SK-N-SH (cell line): ENCODE data around the gene DUSP9.

ENCODE experiments used
- CHD2 ChIP-seq: fragments of 150-350 bp; IDR thresholded peaks from 2 replicates; pipeline ENCODE4 v1.6.1; 2018; ENCODE audit warnings: low read length; ENCODE audit not compliant: partially characterized antibody
- CTCF ChIP-seq: fragments of 200-600 bp; sonication (generic); IDR thresholded peaks from 2 replicates; pipeline ENCODE4 v1.6.1; 2017; ENCODE audit warnings: antibody characterized with exemption, mild to moderate bottlenecking, moderate library complexity
- EZH2phosphoT487 ChIP-seq: fragments of 200-600 bp; sonication (generic); IDR thresholded peaks from 2 replicates; pipeline ENCODE4 v1.6.1; 2017; ENCODE audit warnings: low read depth, mixed run types, mild to moderate bottlenecking, antibody characterized with exemption, moderate library complexity, borderline replicate concordance
- GATA2 ChIP-seq: sonication (generic); formaldehyde crosslinking; IDR thresholded peaks from 2 replicates; pipeline ENCODE4 v1.5.0; 2020; ENCODE audit warnings: mild to moderate bottlenecking, missing genetic modification reagents
- IRF3 ChIP-seq: fragments of 150-350 bp; IDR thresholded peaks from 2 replicates; pipeline ENCODE4 v1.6.1; 2016; ENCODE audit warnings: mild to moderate bottlenecking, low read depth, low read length
- MAX ChIP-seq: IDR thresholded peaks from 2 replicates; pipeline ENCODE4 v1.4.0; 2012; ENCODE audit warnings: low read depth
- MEF2A ChIP-seq: IDR thresholded peaks from 2 replicates; pipeline ENCODE4 v1.4.0; 2012; ENCODE audit warnings: low read depth, borderline replicate concordance
- NRF1 ChIP-seq: IDR thresholded peaks from 2 replicates; pipeline ENCODE4 v1.6.1; 2012; ENCODE audit warnings: low read depth, mild to moderate bottlenecking, low read length
- POLR2AphosphoS5 ChIP-seq: IDR thresholded peaks from 2 replicates; pipeline ENCODE4 v1.6.1; 2012; ENCODE audit warnings: low read depth, low read length
- RCOR1 ChIP-seq: fragments of 150-350 bp; IDR thresholded peaks from 2 replicates; pipeline ENCODE4 v1.6.1; 2017; ENCODE audit warnings: antibody characterized with exemption, low read length
- RFX5 ChIP-seq: IDR thresholded peaks from 2 replicates; pipeline ENCODE4 v1.6.1; 2012; ENCODE audit warnings: mild to moderate bottlenecking, improper control_type of control experiment, low read length
- TAF1 ChIP-seq: IDR thresholded peaks from 2 replicates; pipeline ENCODE4 v1.6.1; 2012; ENCODE audit warnings: low read depth, mild to moderate bottlenecking, low read length, moderate library complexity, borderline replicate concordance
- ZBTB33 ChIP-seq: IDR thresholded peaks from 2 replicates; pipeline ENCODE4 v1.4.0; 2012; ENCODE audit warnings: low read depth, borderline replicate concordance
- TF ChIP-seq, protein P1 (sequence below): IDR thresholded peaks from 2 replicates; pipeline ENCODE4 v1.6.1; 2012; ENCODE audit warnings: mild to moderate bottlenecking, low read depth, low read length, moderate library complexity

DNA sequence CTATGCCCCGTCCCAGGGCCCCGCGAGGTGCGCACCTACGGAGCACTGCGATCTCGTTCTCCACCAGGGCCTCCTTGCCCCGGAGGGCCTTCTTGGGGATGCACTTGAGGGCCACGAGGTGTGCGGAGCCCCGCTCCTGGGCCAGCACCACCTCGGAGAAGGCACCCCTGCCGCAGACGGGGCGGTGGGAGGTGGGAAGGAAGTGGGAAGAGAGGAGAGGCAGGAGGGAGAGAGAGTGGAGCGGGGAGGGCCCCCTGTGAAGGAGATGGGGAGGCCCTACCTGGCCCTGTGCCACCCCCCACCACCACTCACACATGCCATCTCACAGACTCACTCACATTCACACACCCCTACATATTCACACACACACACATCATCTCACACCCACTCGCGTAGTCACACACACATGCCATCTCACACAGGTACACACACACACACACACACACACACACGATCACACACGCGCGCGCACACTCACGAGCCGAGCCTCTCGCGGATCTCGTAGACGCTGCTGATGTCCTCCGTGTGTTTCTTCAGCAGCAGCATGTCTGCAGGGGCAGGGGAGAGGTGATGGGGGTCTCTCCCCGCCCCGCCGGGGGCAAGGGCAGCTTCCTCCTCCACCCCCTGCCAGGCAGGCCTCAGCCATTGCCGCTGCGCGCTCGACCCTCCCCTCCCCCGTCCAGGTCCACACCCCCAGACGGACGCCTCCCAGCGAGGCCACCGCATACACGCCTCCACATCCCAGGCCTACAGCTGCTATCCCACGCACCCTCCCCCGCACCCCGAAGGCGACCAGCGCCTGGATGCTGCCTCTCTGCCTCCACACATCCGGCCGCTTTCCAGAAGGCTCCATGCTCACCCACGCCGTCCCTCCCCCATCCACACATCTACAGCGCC, 25.8 kb downstream of the DUSP9 start:
- TF ChIP-seq MEF2A (no peak), EZH2phosphoT487 (no peak), CTCF (no peak), GATA2 (CRISPR knock-in tag) (no peak), MAX (no peak), RCOR1 (no peak), POLR2AphosphoS5 (no peak), CHD2 (no peak), NRF1 (no peak), IRF3 (no peak), TAF1 (no peak), RFX5 (no peak), ZBTB33 (no peak)
- TF ChIP-seq, protein P1, sequence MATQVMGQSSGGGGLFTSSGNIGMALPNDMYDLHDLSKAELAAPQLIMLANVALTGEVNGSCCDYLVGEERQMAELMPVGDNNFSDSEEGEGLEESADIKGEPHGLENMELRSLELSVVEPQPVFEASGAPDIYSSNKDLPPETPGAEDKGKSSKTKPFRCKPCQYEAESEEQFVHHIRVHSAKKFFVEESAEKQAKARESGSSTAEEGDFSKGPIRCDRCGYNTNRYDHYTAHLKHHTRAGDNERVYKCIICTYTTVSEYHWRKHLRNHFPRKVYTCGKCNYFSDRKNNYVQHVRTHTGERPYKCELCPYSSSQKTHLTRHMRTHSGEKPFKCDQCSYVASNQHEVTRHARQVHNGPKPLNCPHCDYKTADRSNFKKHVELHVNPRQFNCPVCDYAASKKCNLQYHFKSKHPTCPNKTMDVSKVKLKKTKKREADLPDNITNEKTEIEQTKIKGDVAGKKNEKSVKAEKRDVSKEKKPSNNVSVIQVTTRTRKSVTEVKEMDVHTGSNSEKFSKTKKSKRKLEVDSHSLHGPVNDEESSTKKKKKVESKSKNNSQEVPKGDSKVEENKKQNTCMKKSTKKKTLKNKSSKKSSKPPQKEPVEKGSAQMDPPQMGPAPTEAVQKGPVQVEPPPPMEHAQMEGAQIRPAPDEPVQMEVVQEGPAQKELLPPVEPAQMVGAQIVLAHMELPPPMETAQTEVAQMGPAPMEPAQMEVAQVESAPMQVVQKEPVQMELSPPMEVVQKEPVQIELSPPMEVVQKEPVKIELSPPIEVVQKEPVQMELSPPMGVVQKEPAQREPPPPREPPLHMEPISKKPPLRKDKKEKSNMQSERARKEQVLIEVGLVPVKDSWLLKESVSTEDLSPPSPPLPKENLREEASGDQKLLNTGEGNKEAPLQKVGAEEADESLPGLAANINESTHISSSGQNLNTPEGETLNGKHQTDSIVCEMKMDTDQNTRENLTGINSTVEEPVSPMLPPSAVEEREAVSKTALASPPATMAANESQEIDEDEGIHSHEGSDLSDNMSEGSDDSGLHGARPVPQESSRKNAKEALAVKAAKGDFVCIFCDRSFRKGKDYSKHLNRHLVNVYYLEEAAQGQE = no peak
